Fibroblast of lung (primary cell): ENCODE measurements around the gene HTT. TPM values are rescaled to one million over a fixed set of nuclear protein-coding genes. Genes with fewer than 3 reads are reported as not detected.

Source experiments
- DNase-seq, 2 donors: peaks; one replicate each; pipeline versions ENCODE4 v3.0.0 to v3.0.0-alpha.2; 2010; ENCODE audit warnings: low read depth in 2 of 2
- H2AFZ ChIP-seq: 2 replicates; pipeline ENCODE4 v1.5.1; 2012; ENCODE audit warnings: low read length, control low read depth, inconsistent platforms
- H3K27ac ChIP-seq: 2 replicates; pipeline ENCODE4 v1.5.1; 2011; ENCODE audit warnings: low read length, control low read depth; ENCODE audit not compliant: insufficient read depth
- H3K27me3 ChIP-seq: 2 replicates; pipeline ENCODE4 v1.5.1; 2011; ENCODE audit warnings: mild to moderate bottlenecking, low read length; ENCODE audit not compliant: control insufficient read depth, insufficient read depth
- H3K36me3 ChIP-seq: 2 replicates; pipeline ENCODE4 v1.5.1; 2011; ENCODE audit warnings: low read length; ENCODE audit not compliant: control insufficient read depth, insufficient read depth
- H3K4me1 ChIP-seq: 2 replicates; pipeline ENCODE4 v1.5.1; 2011; ENCODE audit warnings: low read length; ENCODE audit not compliant: control insufficient read depth, insufficient read depth; ENCODE audit errors: extremely low read depth
- H3K4me2 ChIP-seq: 2 replicates; pipeline ENCODE4 v1.5.1; 2011; ENCODE audit warnings: low read length, control low read depth; ENCODE audit not compliant: insufficient read depth; ENCODE audit errors: extremely low read depth
- H3K4me3 ChIP-seq, 4 experiments: fragments of 200-600 bp in 1 of 4; sonication (generic) in 1 of 4; replicated peaks in 1 of 4; 2 replicates each; pipeline ENCODE4 v1.5.1; 2011 to 2016; ENCODE audit warnings: low read length in 4 of 4, low read depth in 3 of 4, mild to moderate bottlenecking in 3 of 4, control low read depth in 2 of 4, inconsistent platforms in 1 of 4, mixed read lengths in 1 of 4; ENCODE audit not compliant: insufficient read depth in 1 of 4; ENCODE audit errors: control extremely low read depth in 1 of 4
- H3K79me2 ChIP-seq: 2 replicates; pipeline ENCODE4 v1.5.1; 2012; ENCODE audit warnings: mild to moderate bottlenecking, low read length, inconsistent platforms; ENCODE audit not compliant: control insufficient read depth, insufficient read depth
- H3K9ac ChIP-seq: 2 replicates; pipeline ENCODE4 v1.5.1; 2011; ENCODE audit warnings: mild to moderate bottlenecking, low read length, control low read depth; ENCODE audit not compliant: insufficient read depth
- H3K9me3 ChIP-seq: 2 replicates; pipeline ENCODE4 v1.5.1; 2012; ENCODE audit warnings: low read depth, low read length; ENCODE audit not compliant: control insufficient read depth, insufficient read depth
- H4K20me1 ChIP-seq: 2 replicates; pipeline ENCODE4 v1.5.1; 2011; ENCODE audit warnings: low read length; ENCODE audit not compliant: control insufficient read depth, insufficient read depth; ENCODE audit errors: extremely low read depth
- CTCF ChIP-seq, 2 donors: IDR thresholded peaks in 1 of 2; conservative IDR thresholded peaks in 1 of 2; 1 replicate in 1 of 2; 2 replicates in 1 of 2; pipeline ENCODE4 v1.5.1; 2011 to 2012; ENCODE audit warnings: low read length in 2 of 2, control low read depth in 1 of 2, inconsistent platforms in 1 of 2, low read depth in 1 of 2, mild to moderate bottlenecking in 1 of 2
- EZH2 ChIP-seq: IDR thresholded peaks from 2 replicates; pipeline ENCODE4 v1.5.1; 2012; ENCODE audit warnings: low read length, control low read depth, mild to moderate bottlenecking; ENCODE audit errors: missing control alignments
- polyA plus RNA-seq, 2 donors: library from polyadenylated mRNA; depleted of rRNA in 1 of 2; stranded (reverse) in 1 of 2; unstranded in 1 of 2; fragments of >200 nt; gene quantifications; 2 replicates each; pipeline ENCODE4 v1.2.1, GENCODE V29; 2011 to 2012; ENCODE audit warnings: missing spikeins in 1 of 2
- total RNA-seq: library from RNA; depleted of rRNA; stranded (reverse); fragments of >200 nt; gene quantifications from 2 replicates; pipeline ENCODE4 v1.2.1, GENCODE V29; 2014

HTT gene
- total and polyA plus RNA-seq, 2 donors (not counting 1 experiment from before 2014, with no cell fraction given): 13.2 to 41.8 TPM

DNA sequence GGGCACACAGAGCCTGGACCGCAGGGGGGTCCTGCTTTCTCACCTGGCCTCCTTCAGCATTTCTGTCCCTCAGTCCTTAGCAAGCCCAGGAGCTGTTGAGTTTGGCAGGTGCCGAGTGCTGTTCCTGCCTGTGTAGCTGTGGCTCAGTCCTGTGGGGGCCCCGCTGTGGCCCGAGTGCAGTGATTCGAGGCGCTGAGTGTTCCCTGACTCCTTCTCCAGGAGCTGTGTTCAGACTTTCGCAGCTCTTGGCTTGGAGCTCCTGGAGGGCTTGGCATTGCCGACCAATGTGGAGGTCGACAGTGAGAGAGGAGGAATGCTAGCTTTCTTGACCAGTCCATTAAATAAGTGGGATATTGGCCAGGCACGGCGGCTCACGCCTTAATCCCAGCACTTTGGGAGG, 124.4 kb downstream of the HTT start:
- H3K4me1 ChIP-seq: peaks cover 7% of the 10 kb centered on the region
- TF ChIP-seq CTCF (conservative IDR thresholded peaks at IDR 0.05 in 1 of 2, IDR thresholded peaks at IDR 0.05 in 1 of 2; ENCODE audit: low read depth in 1 of 2, low read length in 2 of 2): no peak
- no peak for TF ChIP-seq EZH2
- H3K27me3 ChIP-seq: no peaks in the 10 kb centered on the region
- H3K4me3 ChIP-seq: no peak overlapping the region
- no peaks in the 10 kb centered on the region for H4K20me1 ChIP-seq
- no peaks in the 10 kb centered on the region for H3K79me2 ChIP-seq
- H3K9me3 ChIP-seq: no peaks in the 10 kb centered on the region
- no peak overlapping the region for H2AFZ ChIP-seq
- no peak overlapping the region for H3K27ac ChIP-seq
- no peak for DNase-seq
- no peak overlapping the region for H3K4me2 ChIP-seq
- peaks cover 8% of the 10 kb centered on the region for H3K36me3 ChIP-seq
- no peak overlapping the region for H3K9ac ChIP-seq

DNA sequence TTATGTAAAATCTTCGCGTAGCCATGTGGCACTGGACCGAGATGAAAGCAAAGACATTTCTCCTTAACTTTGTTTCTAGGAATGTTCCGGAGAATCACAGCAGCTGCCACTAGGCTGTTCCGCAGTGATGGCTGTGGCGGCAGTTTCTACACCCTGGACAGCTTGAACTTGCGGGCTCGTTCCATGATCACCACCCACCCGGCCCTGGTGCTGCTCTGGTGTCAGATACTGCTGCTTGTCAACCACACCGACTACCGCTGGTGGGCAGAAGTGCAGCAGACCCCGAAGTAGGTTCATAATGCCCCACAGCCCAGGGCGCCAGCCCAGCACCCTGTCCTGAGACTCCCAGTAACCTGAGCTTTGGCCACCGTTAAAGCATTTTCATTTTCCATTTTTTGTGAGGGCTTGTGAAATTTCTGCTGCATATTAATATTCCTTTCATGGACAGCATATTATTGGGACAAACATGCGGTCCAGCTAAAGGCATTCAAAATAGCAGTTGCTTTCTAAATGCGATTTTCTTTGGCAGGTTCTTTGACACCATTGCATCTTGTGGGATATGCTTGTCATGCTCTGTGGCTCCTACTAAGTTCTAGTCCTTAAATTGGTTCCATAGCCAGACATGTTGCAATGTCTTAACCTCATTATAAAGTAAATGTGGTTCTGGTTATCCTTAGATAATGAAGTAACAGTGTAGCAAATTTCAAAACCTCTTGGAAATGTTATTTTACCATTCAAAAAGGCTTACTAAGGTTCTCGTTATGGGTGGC, 125.4 kb downstream of the HTT start:
- H3K27me3 ChIP-seq: no peaks in the 10 kb centered on the region
- peak in 1 of 2 donors; percentile 31 for DNase-seq
- no peaks in the 10 kb centered on the region for H3K9me3 ChIP-seq
- H3K4me1 ChIP-seq: peaks cover 7% of the 10 kb centered on the region
- H2AFZ ChIP-seq: no peak overlapping the region
- no peak overlapping the region for H3K4me3 ChIP-seq
- H3K36me3 ChIP-seq: peaks cover 8% of the 10 kb centered on the region
- H3K27ac ChIP-seq: no peak overlapping the region
- H3K9ac ChIP-seq: no peak overlapping the region
- no peaks in the 10 kb centered on the region for H3K79me2 ChIP-seq
- no peak for TF ChIP-seq EZH2
- TF ChIP-seq CTCF (conservative IDR thresholded peaks at IDR 0.05 in 1 of 2, IDR thresholded peaks at IDR 0.05 in 1 of 2; ENCODE audit: low read depth in 1 of 2, low read length in 2 of 2): no peak
- H4K20me1 ChIP-seq: no peaks in the 10 kb centered on the region
- no peak overlapping the region for H3K4me2 ChIP-seq

GRCh38 chr4:3200423-3201090, 126.1 kb downstream of the HTT start:
- Histone ChIP-seq H3K4me3 (no peak overlapping the region), H4K20me1 (no peaks in the 10 kb centered on the region), H3K4me1 (peaks cover 7% of the 10 kb centered on the region), H3K4me2 (no peak overlapping the region), H3K36me3 (peaks cover 8% of the 10 kb centered on the region), H3K9me3 (no peaks in the 10 kb centered on the region), H2AFZ (no peak overlapping the region), H3K9ac (no peak overlapping the region), H3K27ac (no peak overlapping the region), H3K27me3 (no peaks in the 10 kb centered on the region), H3K79me2 (no peaks in the 10 kb centered on the region)
- DNase-seq: no peak
- TF ChIP-seq CTCF (conservative IDR thresholded peaks at IDR 0.05 in 1 of 2, IDR thresholded peaks at IDR 0.05 in 1 of 2; ENCODE audit: low read depth in 1 of 2, low read length in 2 of 2) (no peak), EZH2 (no peak)
